HG02970 (cell line): ENCODE measurements around the gene RAI1.

Experiments
- ATAC-seq: cut with Tn5 transposase; IDR thresholded peaks from one replicate; pipeline ENCODE4 v1.9.1; 2021; ENCODE audit warnings: mild to moderate bottlenecking, moderate library complexity, moderate number of reproducible peaks; ENCODE audit not compliant: unreplicated experiment, low FRiP score

The RAI1 gene

DNA sequence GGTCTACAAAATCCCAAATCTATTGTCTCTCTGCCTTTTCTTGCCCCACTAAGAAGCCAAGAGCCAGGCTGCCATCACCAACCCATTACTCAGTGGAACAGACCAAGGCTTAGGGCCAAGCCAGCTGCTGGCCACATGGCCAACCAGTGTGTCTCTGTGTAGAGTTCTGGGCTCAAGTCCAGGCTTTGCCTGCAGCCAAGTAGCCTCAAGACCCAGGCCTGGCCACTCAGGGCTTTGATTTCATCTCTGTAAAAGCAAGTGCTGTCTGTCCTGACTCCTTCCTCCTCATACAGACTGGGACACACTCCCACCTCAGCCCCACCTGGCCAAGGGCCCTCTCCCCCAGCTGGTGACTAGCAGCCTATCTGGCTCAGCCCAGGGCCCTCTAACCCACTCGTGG lies 140.9 kb downstream of the RAI1 start:
- ATAC-seq = no peak

GRCh38 chr17:17822616-17823015 lies 141.4 kb downstream of the RAI1 start:
- no peak for ATAC-seq

- ATAC-seq = peak; percentile 76
These were observed 142.3 kb downstream of the RAI1 start for GRCh38 chr17:17823433-17824118.

DNA sequence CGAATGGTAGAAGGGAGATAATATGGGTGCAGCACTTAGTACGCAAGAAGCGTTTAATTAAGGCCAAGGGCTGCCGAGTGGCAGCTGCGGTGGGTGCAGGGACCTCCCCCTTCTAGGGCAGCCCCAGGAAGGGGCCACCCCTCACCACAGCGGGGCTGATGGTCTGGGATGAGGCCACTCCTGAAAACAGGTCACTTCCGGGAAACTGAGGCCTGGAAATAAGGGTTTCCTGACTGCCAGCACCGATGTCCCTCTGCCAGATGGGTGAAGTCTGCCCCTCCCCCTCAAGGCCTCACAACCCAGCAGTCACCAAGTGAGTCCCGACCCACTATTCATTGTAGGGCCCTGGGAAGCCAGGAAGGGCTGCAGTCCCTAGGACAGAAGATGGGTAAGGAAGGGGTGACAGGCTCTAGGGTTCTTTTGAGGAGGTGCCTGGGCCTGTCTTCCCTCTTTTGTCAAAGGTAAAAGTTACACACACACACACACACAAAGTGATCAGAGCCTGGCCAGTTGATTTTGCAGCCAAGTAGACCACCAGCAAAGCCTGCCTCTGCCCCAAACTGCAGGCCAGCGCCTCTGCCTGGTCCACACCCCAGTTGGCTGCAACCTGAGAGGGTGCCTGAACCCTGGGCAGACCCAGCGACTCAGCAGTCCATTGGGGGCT lies 143.0 kb downstream of the RAI1 start:
- peak; percentile 6 for ATAC-seq

DNA sequence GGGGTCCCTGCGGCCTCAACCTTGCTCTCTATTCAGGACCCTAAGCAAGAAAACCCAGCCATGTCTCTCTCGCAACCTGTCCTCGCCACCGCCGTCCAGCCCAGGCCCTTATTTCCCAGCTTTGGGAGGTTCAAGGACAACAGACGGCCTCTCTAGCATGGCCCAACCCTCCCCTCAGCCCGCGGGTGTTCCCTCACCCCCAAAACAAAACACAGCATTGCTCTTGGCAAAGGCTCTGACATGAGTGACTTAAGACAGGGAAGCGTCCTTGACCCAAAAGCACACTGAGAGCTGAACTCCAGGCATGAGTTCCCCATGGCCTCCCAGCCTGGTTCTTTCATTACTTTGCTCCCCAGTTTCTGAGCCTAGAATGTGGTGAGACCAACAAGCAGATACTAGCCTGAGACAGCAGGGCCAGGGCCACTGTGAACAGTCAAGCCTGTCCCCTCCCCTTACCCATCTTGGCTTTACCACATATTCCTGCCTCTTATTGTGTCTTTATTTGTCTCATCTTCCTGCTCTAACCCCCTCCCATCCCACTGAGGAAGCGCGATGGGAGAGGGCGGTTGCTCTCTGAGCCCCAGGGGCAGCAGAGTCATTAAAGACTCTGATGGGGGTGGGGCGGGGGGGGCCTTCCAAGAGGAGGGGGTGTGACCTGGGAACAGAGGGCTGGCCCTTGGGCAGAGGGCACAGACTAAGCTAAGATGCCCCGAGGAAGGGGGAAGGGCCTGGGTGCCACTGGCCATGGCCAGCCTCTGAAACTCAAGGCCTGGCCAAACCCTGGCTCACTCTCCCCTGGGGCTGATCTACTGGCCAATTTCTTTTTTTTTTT lies 143.7 kb downstream of the RAI1 start:
- ATAC-seq = no peak

- no peak for ATAC-seq
These were observed 145.1 kb downstream of the RAI1 start for GRCh38 chr17:17826342-17826713.

GRCh38 chr17:17826942-17827785 lies 145.9 kb downstream of the RAI1 start:
- ATAC-seq = no peak

GRCh38 chr17:17827826-17828621 lies 146.8 kb downstream of the RAI1 start:
- ATAC-seq = no peak

DNA sequence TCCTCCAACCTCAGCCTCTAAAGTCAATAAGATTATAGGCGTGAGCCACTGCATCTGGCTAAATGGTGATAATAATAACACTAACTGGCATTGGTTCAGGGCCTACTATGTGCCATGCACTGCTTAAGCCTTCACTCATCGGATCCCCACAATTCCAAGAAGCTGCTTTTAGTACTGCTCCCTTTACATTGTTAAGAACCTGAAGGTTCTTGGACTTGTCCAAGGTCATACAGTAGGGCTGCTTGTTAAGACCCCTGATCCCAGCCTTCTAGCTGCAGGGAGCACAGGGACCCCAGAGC lies 149.0 kb downstream of the RAI1 start:
- no peak for ATAC-seq

- no peak for ATAC-seq
These were observed 149.5 kb downstream of the RAI1 start for GRCh38 chr17:17830740-17831207.

GRCh38 chr17:17831208-17832031 lies 150.2 kb downstream of the RAI1 start:
- ATAC-seq = no peak

GRCh38 chr17:17832032-17832363 lies 150.7 kb downstream of the RAI1 start:
- ATAC-seq = no peak

DNA sequence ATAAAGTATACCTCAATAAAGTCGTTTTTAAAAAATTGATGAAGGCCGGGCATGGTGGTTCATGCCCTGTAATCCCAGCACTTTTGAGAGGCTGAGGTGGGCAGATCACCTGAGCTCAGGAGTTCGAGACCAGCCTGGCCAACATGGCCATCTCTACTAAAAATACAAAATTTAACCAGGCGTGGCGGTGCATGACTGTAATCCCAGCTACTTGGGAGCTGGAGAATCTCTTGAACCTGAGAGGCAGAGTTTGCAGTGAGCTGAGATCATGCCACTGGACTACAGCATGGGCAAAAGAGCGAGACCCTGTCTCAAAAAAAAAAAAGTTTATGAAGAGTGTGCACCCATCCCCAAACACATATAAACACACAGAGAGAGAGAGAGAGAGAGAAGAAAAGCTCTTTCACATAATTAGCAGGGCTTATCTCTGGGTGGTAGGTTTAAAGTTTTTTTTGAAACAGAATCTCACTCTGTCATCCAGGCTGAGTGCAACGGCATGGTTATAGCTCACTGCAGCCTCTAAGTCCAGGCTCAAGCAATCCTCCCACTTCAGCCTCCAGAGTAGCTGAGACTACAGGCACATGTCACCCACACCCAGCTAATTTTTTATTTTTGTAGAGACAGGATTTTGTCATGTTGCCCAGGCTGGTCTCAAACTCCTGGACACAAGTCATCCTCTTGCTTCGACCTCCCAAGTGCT lies 152.6 kb downstream of the RAI1 start:
- ATAC-seq = no peak

- ATAC-seq = no peak
These were observed 153.7 kb downstream of the RAI1 start for GRCh38 chr17:17834974-17835373.

- no peak for ATAC-seq
These were observed 154.4 kb downstream of the RAI1 start for GRCh38 chr17:17835415-17836249.

GRCh38 chr17:17836250-17836817 lies 155.1 kb downstream of the RAI1 start:
- peak; percentile 64 for ATAC-seq

DNA sequence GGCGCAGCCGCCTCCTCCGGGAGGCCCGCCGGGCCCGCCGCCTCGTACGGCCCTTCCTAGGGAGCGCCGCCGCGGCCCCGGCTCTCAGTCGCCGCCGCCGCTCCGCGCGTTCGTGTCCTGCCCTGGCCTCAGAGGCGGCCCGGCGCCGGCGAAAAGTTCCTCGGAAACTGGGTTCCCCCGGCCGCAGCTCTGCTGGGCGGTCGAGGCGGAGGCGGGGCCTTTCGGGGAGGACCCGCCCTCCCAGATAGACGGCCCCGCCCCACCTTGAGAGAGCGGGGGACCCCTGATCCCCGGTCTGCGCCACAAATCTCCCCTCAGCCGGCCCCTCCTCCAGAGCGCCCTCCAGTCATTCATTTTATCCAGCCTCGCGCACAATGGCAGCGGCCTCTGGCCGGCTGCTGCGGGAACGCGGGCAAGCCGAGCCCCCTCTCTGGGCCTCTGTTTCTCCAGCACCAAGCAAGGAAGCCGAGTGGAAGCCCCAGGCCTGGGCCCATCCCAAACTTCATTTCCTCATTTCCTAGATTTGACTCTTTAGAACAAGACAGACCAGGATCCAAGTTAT lies 155.6 kb downstream of the RAI1 start, which contains the start of gene SREBF1:
TSS of gene SREBF1 (minus strand) at position 169 of the 562 bp plus-strand sequence. CDS start 169 bp downstream, outside the sequence.
- ATAC-seq = peak; percentile 10
